Naive thymus-derived CD4-positive, alpha-beta T cell (primary cell): ENCODE results near the gene TRIM17. TPM values are rescaled to one million over a fixed set of nuclear protein-coding genes. Genes with fewer than 3 reads are reported as not detected.

ENCODE experiments used
- ATAC-seq: fragments of 150-1000 bp; cut with Tn5 transposase; 2 replicates; pipeline ENCODE4 v1.10.0; 2021; ENCODE audit warnings: mild to moderate bottlenecking, moderate library complexity
- CTCF ChIA-PET: fragments of 350-600 bp; sonication (Branson Sonifier 250); formaldehyde crosslinking; loops from one replicate; lab custom pipeline; 2021; ENCODE audit warnings: antibody characterized with exemption; lab: Charles Lee
- POLR2A ChIA-PET: fragments of 350-600 bp; sonication (Branson Sonifier 250); formaldehyde crosslinking; loops from one replicate; lab custom pipeline; 2021; ENCODE audit warnings: antibody characterized with exemption, inconsistent platforms; lab: Charles Lee
- DNase-seq, 9 donors: peaks; one replicate each; pipeline versions ENCODE4 v3.0.0 to v3.0.0-alpha.2; 2020 to 2022; ENCODE audit warnings: mixed read lengths in 1 of 9
- H3K27ac ChIP-seq: one replicate; pipeline ENCODE4 v1.7.0; 2013; ENCODE audit warnings: mild to moderate bottlenecking, low read depth, low read length, moderate library complexity
- H3K27me3 ChIP-seq, 2 donors: one replicate each; pipeline ENCODE4 v1.7.0; 2013; ENCODE audit warnings: low read length in 2 of 2, mild to moderate bottlenecking in 2 of 2, moderate library complexity in 2 of 2; ENCODE audit not compliant: control insufficient read depth in 2 of 2, insufficient read depth in 2 of 2
- H3K36me3 ChIP-seq, 3 experiments: 1 replicate in 2 of 3; 2 replicates in 1 of 3; pipeline ENCODE4 v1.7.0; 2013; ENCODE audit warnings: low read length in 3 of 3, mild to moderate bottlenecking in 3 of 3, moderate library complexity in 1 of 3; ENCODE audit not compliant: insufficient read depth in 3 of 3, control insufficient read depth in 2 of 3
- H3K4me1 ChIP-seq, 2 donors: one replicate each; pipeline ENCODE4 v1.7.0; 2013; ENCODE audit warnings: low read length in 2 of 2, mild to moderate bottlenecking in 2 of 2, moderate library complexity in 1 of 2; ENCODE audit not compliant: control insufficient read depth in 2 of 2, insufficient read depth in 2 of 2
- H3K4me3 ChIP-seq: 2 replicates; pipeline ENCODE4 v1.7.0; 2013; ENCODE audit warnings: mild to moderate bottlenecking, low read length
- H3K9me3 ChIP-seq, 3 experiments: 1 replicate in 2 of 3; 2 replicates in 1 of 3; pipeline ENCODE4 v1.7.0; 2013; ENCODE audit warnings: low read length in 3 of 3; ENCODE audit not compliant: control insufficient read depth in 2 of 3
- H3K27ac Mint-ChIP-seq, 9 donors: one replicate each; pipeline ENCODE4 v1.8.0; 2020 to 2022; ENCODE audit warnings: mixed read lengths in 9 of 9, mild to moderate bottlenecking in 8 of 9, moderate library complexity in 5 of 9, inconsistent platforms in 2 of 9
- H3K27me3 Mint-ChIP-seq, 5 donors: one replicate each; pipeline ENCODE4 v1.8.0; 2021 to 2022; ENCODE audit warnings: mixed read lengths in 5 of 5, mild to moderate bottlenecking in 1 of 5
- H3K36me3 Mint-ChIP-seq, 5 donors: one replicate each; pipeline ENCODE4 v1.8.0; 2020 to 2022; ENCODE audit warnings: mixed read lengths in 5 of 5, mild to moderate bottlenecking in 3 of 5, inconsistent platforms in 1 of 5
- H3K4me1 Mint-ChIP-seq, 7 donors: one replicate each; pipeline ENCODE4 v1.8.0; 2020 to 2022; ENCODE audit warnings: mixed read lengths in 7 of 7, mild to moderate bottlenecking in 3 of 7, inconsistent platforms in 1 of 7
- H3K4me3 Mint-ChIP-seq, 10 donors: one replicate each; pipeline ENCODE4 v1.8.0; 2020 to 2022; ENCODE audit warnings: mild to moderate bottlenecking in 10 of 10, mixed read lengths in 10 of 10, moderate library complexity in 6 of 10, inconsistent platforms in 2 of 10
- H3K9me3 Mint-ChIP-seq, 11 donors: one replicate each; pipeline ENCODE4 v1.8.0; 2020 to 2022; ENCODE audit warnings: mixed read lengths in 11 of 11, mild to moderate bottlenecking in 4 of 11, inconsistent platforms in 1 of 11, moderate library complexity in 1 of 11
- intact Hi-C, 2 donors: fragments of 100-400 bp; cut with micrococcal nuclease; formaldehyde crosslinking; loops; one replicate each; pipeline ENCODE4 v1.15.1; 2023
- polyA plus RNA-seq, 2 donors: library from polyadenylated mRNA; unstranded; fragments of 300-500 nt; fragmentation: Illumina TruSeq; gene quantifications; one replicate each; pipeline ENCODE4 v1.2.3, GENCODE V29; 2021
- total RNA-seq, 6 experiments: library from RNA in 5 of 6; stranded (reverse) in 5 of 6; gene quantifications; 1 replicate in 5 of 6; 2 replicates in 1 of 6; pipeline ENCODE4 v1.2.3 and lab custom pipeline; 2021 to 2026

The TRIM17 gene
- total and polyA plus RNA-seq, 7 experiments from 2014 or later: 0.18 to 2.5 (median 1.00) TPM

GRCh38 chr1:228445843-228446650 lies 29.4 kb upstream of the TRIM17 start:
- ATAC-seq (peak; percentile 78), DNase-seq (peak in 7 of 9 donors; percentile 15 to 44 (median 26))
- Histone ChIP-seq H3K27me3 (peaks cover 0 to 10% of the 10 kb centered on the region in 2 donors), H3K9me3 (no peaks in the 10 kb centered on the region), H3K4me1 (peaks cover 3 to 8% of the 10 kb centered on the region in 2 donors), H3K36me3 (no peaks in the 10 kb centered on the region), H3K4me3 (peak overlapping the region; percentile 40), H3K27ac (no peak overlapping the region)
- POLR2A ChIA-PET: interaction anchor here (0.6 to 1.2 kb wide), 2 partner anchors 11 to 40 kb away, joined by 3 read pairs; a partner anchor contains a TSS
- CTCF ChIA-PET: no interaction called here
- Mint-ChIP-seq H3K36me3 (peaks cover 0 to 5% (median 0%) of the 10 kb centered on the region in 5 donors), H3K4me1 (peaks cover 8 to 16% (median 12%) of the 10 kb centered on the region in 7 donors), H3K9me3 (peaks cover 0 to 2% (median 0%) of the 10 kb centered on the region in 11 donors), H3K27me3 (peaks cover 34 to 66% (median 45%) of the 10 kb centered on the region in 5 donors), H3K27ac (peak overlapping the region in 1 of 9 donors; percentile 35), H3K4me3 (peak overlapping the region; percentile 73 to 86 (median 82))
- intact Hi-C loops: no loop called here

GRCh38 chr1:228445490-228445842 lies 28.8 kb upstream of the TRIM17 start:
- peak overlapping the region in 1 of 9 donors; percentile 35 for H3K27ac Mint-ChIP-seq

GRCh38 chr1:228443395-228443794 lies 26.7 kb upstream of the TRIM17 start:
- intact Hi-C loops: no loop called here
- Mint-ChIP-seq H3K27ac (no peak overlapping the region), H3K27me3 (peaks cover 43 to 68% (median 64%) of the 10 kb centered on the region in 5 donors), H3K36me3 (peaks cover 0 to 5% (median 0%) of the 10 kb centered on the region in 5 donors), H3K9me3 (peaks cover 0 to 2% (median 0%) of the 10 kb centered on the region in 11 donors), H3K4me1 (peaks cover 8 to 19% (median 12%) of the 10 kb centered on the region in 7 donors), H3K4me3 (no peak overlapping the region)
- ChIA-PET CTCF (interaction anchor here (0.6 kb wide), 1 partner anchor 39 kb away, joined by 4 read pairs; no protein-coding TSS in a partner anchor), POLR2A (no interaction called here)
- Histone ChIP-seq H3K27me3 (peaks cover 0 to 10% of the 10 kb centered on the region in 2 donors), H3K36me3 (no peaks in the 10 kb centered on the region), H3K4me3 (no peak overlapping the region), H3K4me1 (peaks cover 3 to 8% of the 10 kb centered on the region in 2 donors), H3K9me3 (no peaks in the 10 kb centered on the region), H3K27ac (no peak overlapping the region)
- no peak for ATAC-seq
- no peak for DNase-seq

More at GRCh38 chr1:228445490-228445842, 28.8 kb upstream of the TRIM17 start:
- ATAC-seq (no peak), DNase-seq (no peak)
- H3K9me3 ChIP-seq: no peaks in the 10 kb centered on the region
- peaks cover 0 to 10% of the 10 kb centered on the region in 2 donors for H3K27me3 ChIP-seq
- CTCF ChIA-PET: no interaction called here
- peaks cover 34 to 71% (median 51%) of the 10 kb centered on the region in 5 donors for H3K27me3 Mint-ChIP-seq
- intact Hi-C loops: no loop called here
- H3K4me1 Mint-ChIP-seq: peaks cover 8 to 16% (median 12%) of the 10 kb centered on the region in 7 donors
- H3K27ac ChIP-seq: no peak overlapping the region
- H3K36me3 ChIP-seq: no peaks in the 10 kb centered on the region
- peaks cover 0 to 2% (median 0%) of the 10 kb centered on the region in 11 donors for H3K9me3 Mint-ChIP-seq
- peaks cover 3 to 8% of the 10 kb centered on the region in 2 donors for H3K4me1 ChIP-seq
- H3K4me3 ChIP-seq: peak overlapping the region; percentile 40
- peaks cover 0 to 5% (median 0%) of the 10 kb centered on the region in 5 donors for H3K36me3 Mint-ChIP-seq
- POLR2A ChIA-PET: interaction anchor here (0.6 kb wide), 1 partner anchor 12 kb away, joined by 3 read pairs; a partner anchor contains a TSS
- H3K4me3 Mint-ChIP-seq: peak overlapping the region; percentile 73 to 86 (median 82)

GRCh38 chr1:228440761-228441500 lies 24.3 kb upstream of the TRIM17 start:
- intact Hi-C loops: no loop called here
- Mint-ChIP-seq H3K27ac (no peak overlapping the region), H3K9me3 (peaks cover 0 to 2% (median 0%) of the 10 kb centered on the region in 11 donors), H3K4me1 (peaks cover 8 to 25% (median 10%) of the 10 kb centered on the region in 7 donors), H3K36me3 (peaks cover 0 to 5% (median 0%) of the 10 kb centered on the region in 5 donors), H3K27me3 (peaks cover 41 to 59% (median 53%) of the 10 kb centered on the region in 5 donors), H3K4me3 (no peak overlapping the region)
- CTCF ChIA-PET: no interaction called here
- no peak overlapping the region for H3K4me3 ChIP-seq
- DNase-seq: no peak
- no peak for ATAC-seq
- H3K4me1 ChIP-seq: peaks cover 3 to 4% of the 10 kb centered on the region in 2 donors
- H3K9me3 ChIP-seq: no peaks in the 10 kb centered on the region
- no peaks in the 10 kb centered on the region for H3K36me3 ChIP-seq
- peaks cover 0 to 6% of the 10 kb centered on the region in 2 donors for H3K27me3 ChIP-seq
- no peak overlapping the region for H3K27ac ChIP-seq
- POLR2A ChIA-PET: no interaction called here

- POLR2A ChIA-PET: no interaction called here
- Histone ChIP-seq H3K27me3 (no peaks in the 10 kb centered on the region), H3K4me3 (no peak overlapping the region), H3K9me3 (no peaks in the 10 kb centered on the region), H3K27ac (no peak overlapping the region), H3K4me1 (no peaks in the 10 kb centered on the region), H3K36me3 (no peaks in the 10 kb centered on the region)
- DNase-seq (no peak), ATAC-seq (no peak)
- no peak overlapping the region for H3K4me3 Mint-ChIP-seq
- H3K27me3 Mint-ChIP-seq: peaks cover 24 to 47% (median 43%) of the 10 kb centered on the region in 5 donors
- CTCF ChIA-PET: no interaction called here
- intact Hi-C loops: no loop called here
- peaks cover 0 to 2% (median 0%) of the 10 kb centered on the region in 11 donors for H3K9me3 Mint-ChIP-seq
- no peak overlapping the region for H3K27ac Mint-ChIP-seq
- peaks cover 0 to under 1% (median 0%) of the 10 kb centered on the region in 5 donors for H3K36me3 Mint-ChIP-seq
- peaks cover 0 to 15% (median 0%) of the 10 kb centered on the region in 7 donors for H3K4me1 Mint-ChIP-seq
Measured at GRCh38 chr1:228438266-228438665, 21.6 kb upstream of the TRIM17 start.

- peaks cover 0 to 15% (median 0%) of the 10 kb centered on the region in 7 donors for H3K4me1 Mint-ChIP-seq
- no peak overlapping the region for H3K27ac Mint-ChIP-seq
- H3K9me3 ChIP-seq: no peaks in the 10 kb centered on the region
- CTCF ChIA-PET: no interaction called here
- H3K36me3 Mint-ChIP-seq: no peaks in the 10 kb centered on the region
- DNase-seq (no peak), ATAC-seq (no peak)
- H3K36me3 ChIP-seq: no peaks in the 10 kb centered on the region
- H3K9me3 Mint-ChIP-seq: peaks cover 0 to 2% (median 0%) of the 10 kb centered on the region in 11 donors
- H3K27me3 ChIP-seq: no peaks in the 10 kb centered on the region
- no peak overlapping the region for H3K4me3 ChIP-seq
- H3K27me3 Mint-ChIP-seq: peaks cover 32 to 47% (median 46%) of the 10 kb centered on the region in 5 donors
- intact Hi-C loops: no loop called here
- no peak overlapping the region for H3K27ac ChIP-seq
- POLR2A ChIA-PET: no interaction called here
- H3K4me1 ChIP-seq: no peaks in the 10 kb centered on the region
- H3K4me3 Mint-ChIP-seq: no peak overlapping the region
Measured at GRCh38 chr1:228437424-228437962, 20.8 kb upstream of the TRIM17 start.
